Pons (tissue), 1 donor: Measurements from ENCODE around the gene SCARF2.
"Not testable (repeated sequence)": the region's sequence is repeated elsewhere in the genome, so short reads cannot be mapped to it uniquely, and the experiment has no call there.

ENCODE experiments used
- DNase-seq: peaks from one replicate; pipeline ENCODE4 v3.0.0-alpha.2; 2016; ENCODE audit warnings: low spot score

SCARF2 gene

GRCh38 chr22:20409385-20409784, 28.2 kb downstream of the SCARF2 start:
- not testable (repeated sequence) for DNase-seq

GRCh38 chr22:20408891-20409290, 28.7 kb downstream of the SCARF2 start:
- no peak for DNase-seq

- DNase-seq = no peak
Observed at GRCh38 chr22:20407829-20408228, 29.8 kb downstream of the SCARF2 start.

- no peak for DNase-seq
Observed at GRCh38 chr22:20406686-20407408, 30.8 kb downstream of the SCARF2 start.

GRCh38 chr22:20405931-20406685, 31.5 kb downstream of the SCARF2 start:
- no peak for DNase-seq

GRCh38 chr22:20405291-20405930, 32.2 kb downstream of the SCARF2 start:
- DNase-seq = no peak

- no peak for DNase-seq
Observed at GRCh38 chr22:20404881-20405280, 32.7 kb downstream of the SCARF2 start.

- DNase-seq = no peak
Observed at GRCh38 chr22:20403779-20404140, 33.9 kb downstream of the SCARF2 start.

GRCh38 chr22:20402960-20403778, 34.5 kb downstream of the SCARF2 start:
- no peak for DNase-seq

GRCh38 chr22:20401376-20402014, 36.1 kb downstream of the SCARF2 start:
- DNase-seq = no peak

GRCh38 chr22:20400606-20401375, 36.8 kb downstream of the SCARF2 start:
- no peak for DNase-seq

- no peak for DNase-seq
Observed at GRCh38 chr22:20399866-20400605, 37.6 kb downstream of the SCARF2 start.

- no peak for DNase-seq
Observed at GRCh38 chr22:20398420-20398819, 39.2 kb downstream of the SCARF2 start.

GRCh38 chr22:20397498-20397897, 40.1 kb downstream of the SCARF2 start:
- DNase-seq = no peak

- DNase-seq = no peak
Observed at GRCh38 chr22:20396639-20397038, 41.0 kb downstream of the SCARF2 start.

- no peak for DNase-seq
Observed at GRCh38 chr22:20395907-20396287, 41.7 kb downstream of the SCARF2 start.

GRCh38 chr22:20395181-20395906, 42.3 kb downstream of the SCARF2 start:
- no peak for DNase-seq

- DNase-seq = peak; percentile 92
Observed at GRCh38 chr22:20393705-20394476, 43.7 kb downstream of the SCARF2 start, which contains the start of gene ZNF74. ZNF74 (plus strand) TSS chr22:20394151; CDS start chr22:20394629, 478 bp downstream.
